ENCODE results near the gene PLA2G10. TPM values are rescaled to one million over a fixed set of nuclear protein-coding genes. Genes with fewer than 3 reads are reported as not detected.
A peak's percentile ranks its signal among the peaks of the same experiment; 100 is the strongest.

The PLA2G10 gene

DNA sequence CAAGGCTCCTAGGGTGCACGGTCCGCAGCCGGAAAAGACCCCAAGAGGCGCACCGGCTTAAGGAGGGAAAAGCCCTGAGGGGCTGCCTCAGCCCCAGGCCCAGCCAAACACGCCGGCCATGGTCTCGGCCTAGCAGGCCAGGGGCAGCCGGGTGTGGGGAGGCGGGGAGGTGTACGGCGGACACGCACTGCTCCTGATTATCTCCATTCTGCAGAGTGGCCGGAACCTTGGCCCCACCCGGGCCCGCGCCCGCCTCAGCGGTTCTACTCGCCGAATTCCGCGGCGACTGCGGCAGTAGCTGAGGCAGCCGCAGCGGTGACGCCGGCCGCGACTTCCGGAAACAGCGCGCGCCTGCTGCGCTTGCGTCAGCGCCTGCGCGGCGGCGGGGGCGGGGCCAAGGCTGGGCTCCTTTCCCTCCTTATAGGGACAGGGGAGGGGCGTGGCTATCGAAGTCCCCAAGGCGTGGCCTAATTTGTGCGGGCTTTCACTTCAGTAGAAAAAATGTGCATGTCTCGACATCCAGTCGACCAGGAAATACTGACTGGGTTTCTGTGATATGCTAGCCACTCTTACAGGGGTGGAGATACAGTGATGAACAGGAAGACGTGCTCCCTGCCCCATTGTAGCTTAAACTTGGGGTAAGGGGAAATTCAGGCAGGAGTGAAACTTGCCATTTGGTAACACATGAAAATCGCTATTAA, 64.0 kb downstream of the PLA2G10 start, which contains the start of gene PARN:
TSS of gene PARN (minus strand) at position 342 of the 701 bp plus-strand sequence. CDS start at position 207, 135 bp downstream.
- no CpG with 5 or more reads among the region's 51 CpGs for WGBS (ENCODE audit: extremely low coverage, insufficient coverage, low lambda C conversion rate)
- peak within 1 kb of the TSS; percentile 79 for H2BK120ac ChIP-seq (ENCODE audit: low read depth, low read length)
- H3K18ac ChIP-seq (ENCODE audit: low read length), result peak within 1 kb of the TSS; percentile 25
- peaks cover 23% of the 10 kb centered on the region for H3K79me2 ChIP-seq (ENCODE audit: control insufficient read depth, insufficient read depth, low read length)
- DNase-seq, result peak; percentile 98
- no peak within 1 kb of the TSS for H2BK15ac ChIP-seq (replicated peaks; ENCODE audit: low read depth)
- H3K23ac ChIP-seq (ENCODE audit: low read length), result peak within 1 kb of the TSS; percentile 68
- H2BK5ac ChIP-seq (ENCODE audit: low read length), result peak within 1 kb of the TSS; percentile 27
- H3K4me2 ChIP-seq (ENCODE audit: low read length), result peak within 1 kb of the TSS; percentile 84
- peak within 1 kb of the TSS; percentile 97 for H3K56ac ChIP-seq (ENCODE audit: low read length)
- peaks cover 6% of the 10 kb centered on the region for H3K4me1 ChIP-seq (ENCODE audit: control insufficient read depth, low read depth, low read length)
- H3K27ac ChIP-seq (ENCODE audit: low read depth, low read length), result peak within 1 kb of the TSS; percentile 87
- H4K8ac ChIP-seq (ENCODE audit: low read depth, low read length), result peak within 1 kb of the TSS; percentile 15
- no peak within 1 kb of the TSS for H2AK5ac ChIP-seq (ENCODE audit: low read length)
- H3K36me3 ChIP-seq (ENCODE audit: control insufficient read depth, insufficient read depth, low read length), result no peaks in the 10 kb centered on the region
- H3K79me1 ChIP-seq (ENCODE audit: low read length), result peaks cover 13% of the 10 kb centered on the region
- H4K5ac ChIP-seq (ENCODE audit: low read length), result peak within 1 kb of the TSS; percentile 92
- H3K9ac ChIP-seq (ENCODE audit: low read length), result peak within 1 kb of the TSS; percentile 94
- peak within 1 kb of the TSS; percentile 76 for H3K4me3 ChIP-seq (ENCODE audit: low read length)
- H3K4ac ChIP-seq (ENCODE audit: low read depth, low read length), result peak within 1 kb of the TSS; percentile 74
- no peaks in the 10 kb centered on the region for H3K27me3 ChIP-seq (ENCODE audit: insufficient read depth, low read length, poor library complexity)

- H3K23ac ChIP-seq (ENCODE audit: low read length), result no peak overlapping the region
- H2BK15ac ChIP-seq (replicated peaks; ENCODE audit: low read depth), result no peak overlapping the region
- H4K5ac ChIP-seq (ENCODE audit: low read length), result no peak overlapping the region
- peak overlapping the region; percentile 74 for H3K4ac ChIP-seq (ENCODE audit: low read depth, low read length)
- H3K4me3 ChIP-seq (ENCODE audit: low read length), result peak overlapping the region; percentile 76
- peak; percentile 63 for DNase-seq
- H3K9ac ChIP-seq (ENCODE audit: low read length), result peak overlapping the region; percentile 94
- peaks cover 6% of the 10 kb centered on the region for H3K4me1 ChIP-seq (ENCODE audit: control insufficient read depth, low read depth, low read length)
- peak overlapping the region; percentile 25 for H3K18ac ChIP-seq (ENCODE audit: low read length)
- H3K79me2 ChIP-seq (ENCODE audit: control insufficient read depth, insufficient read depth, low read length), result peaks cover 18% of the 10 kb centered on the region
- peaks cover 10% of the 10 kb centered on the region for H3K79me1 ChIP-seq (ENCODE audit: low read length)
- no peaks in the 10 kb centered on the region for H3K36me3 ChIP-seq (ENCODE audit: control insufficient read depth, insufficient read depth, low read length)
- H4K8ac ChIP-seq (ENCODE audit: low read depth, low read length), result peak overlapping the region; percentile 15
- H2BK120ac ChIP-seq (ENCODE audit: low read depth, low read length), result peak overlapping the region; percentile 79
- H3K4me2 ChIP-seq (ENCODE audit: low read length), result peak overlapping the region; percentile 84
- H3K27me3 ChIP-seq (ENCODE audit: insufficient read depth, low read length, poor library complexity), result no peaks in the 10 kb centered on the region
- H3K27ac ChIP-seq (ENCODE audit: low read depth, low read length), result peak overlapping the region; percentile 87
- WGBS (ENCODE audit: extremely low coverage, insufficient coverage, low lambda C conversion rate), result no CpG with 5 or more reads among the region's 17 CpGs
- H2BK5ac ChIP-seq (ENCODE audit: low read length), result peak overlapping the region; percentile 27
- H3K56ac ChIP-seq (ENCODE audit: low read length), result peak overlapping the region; percentile 97
- no peak overlapping the region for H2AK5ac ChIP-seq (ENCODE audit: low read length)
These were observed 64.5 kb downstream of the PLA2G10 start for GRCh38 chr16:14629612-14629918.

- no peak overlapping the region for H2BK120ac ChIP-seq (ENCODE audit: low read depth, low read length)
- no peak overlapping the region for H3K23ac ChIP-seq (ENCODE audit: low read length)
- WGBS (ENCODE audit: extremely low coverage, insufficient coverage, low lambda C conversion rate), result no CpG with 5 or more reads among the region's 12 CpGs
- peak overlapping the region; percentile 97 for H3K56ac ChIP-seq (ENCODE audit: low read length)
- H3K18ac ChIP-seq (ENCODE audit: low read length), result peak overlapping the region; percentile 25
- H2BK5ac ChIP-seq (ENCODE audit: low read length), result no peak overlapping the region
- H3K4me3 ChIP-seq (ENCODE audit: low read length), result peak overlapping the region; percentile 76
- no peaks in the 10 kb centered on the region for H3K36me3 ChIP-seq (ENCODE audit: control insufficient read depth, insufficient read depth, low read length)
- no peak overlapping the region for H2AK5ac ChIP-seq (ENCODE audit: low read length)
- no peaks in the 10 kb centered on the region for H3K27me3 ChIP-seq (ENCODE audit: insufficient read depth, low read length, poor library complexity)
- H4K8ac ChIP-seq (ENCODE audit: low read depth, low read length), result peak overlapping the region; percentile 15
- H3K27ac ChIP-seq (ENCODE audit: low read depth, low read length), result peak overlapping the region; percentile 87
- H3K79me2 ChIP-seq (ENCODE audit: control insufficient read depth, insufficient read depth, low read length), result peaks cover 12% of the 10 kb centered on the region
- H3K4me2 ChIP-seq (ENCODE audit: low read length), result peak overlapping the region; percentile 84
- H3K4me1 ChIP-seq (ENCODE audit: control insufficient read depth, low read depth, low read length), result peaks cover 6% of the 10 kb centered on the region
- no peak overlapping the region for H3K4ac ChIP-seq (ENCODE audit: low read depth, low read length)
- DNase-seq, result no peak
- peak overlapping the region; percentile 94 for H3K9ac ChIP-seq (ENCODE audit: low read length)
- H3K79me1 ChIP-seq (ENCODE audit: low read length), result peaks cover 7% of the 10 kb centered on the region
- no peak overlapping the region for H2BK15ac ChIP-seq (replicated peaks; ENCODE audit: low read depth)
- H4K5ac ChIP-seq (ENCODE audit: low read length), result no peak overlapping the region
These were observed 65.1 kb downstream of the PLA2G10 start for GRCh38 chr16:14628806-14629611.

DNA sequence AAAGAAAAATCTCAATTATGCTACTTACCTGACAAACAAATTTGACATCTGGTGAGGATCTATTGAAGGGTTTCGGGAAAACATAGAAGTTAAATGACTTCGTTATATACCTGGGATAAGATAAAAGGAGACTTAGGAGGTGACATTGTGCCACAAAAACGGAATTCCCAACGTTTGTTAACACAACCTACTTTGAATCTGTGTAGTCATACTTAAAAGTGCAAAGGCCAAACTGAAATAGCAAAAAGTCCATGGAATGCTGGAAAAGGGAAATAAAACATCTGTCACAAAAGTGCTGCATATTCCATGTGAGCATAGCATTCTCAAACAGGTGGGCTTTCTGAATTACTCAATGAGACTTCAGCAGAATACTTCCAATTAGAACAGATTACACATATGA, 67.0 kb downstream of the PLA2G10 start:
- Histone ChIP-seq H2BK5ac (ENCODE audit: low read length) (no peak overlapping the region), H3K56ac (ENCODE audit: low read length) (no peak overlapping the region), H3K9ac (ENCODE audit: low read length) (no peak overlapping the region), H3K36me3 (ENCODE audit: control insufficient read depth, insufficient read depth, low read length) (no peaks in the 10 kb centered on the region), H4K5ac (ENCODE audit: low read length) (no peak overlapping the region), H3K4me2 (ENCODE audit: low read length) (no peak overlapping the region), H3K18ac (ENCODE audit: low read length) (no peak overlapping the region), H3K23ac (ENCODE audit: low read length) (no peak overlapping the region), H3K27me3 (ENCODE audit: insufficient read depth, low read length, poor library complexity) (no peaks in the 10 kb centered on the region), H2BK15ac (replicated peaks; ENCODE audit: low read depth) (no peak overlapping the region), H3K4me1 (ENCODE audit: control insufficient read depth, low read depth, low read length) (peaks cover 6% of the 10 kb centered on the region), H2BK120ac (ENCODE audit: low read depth, low read length) (no peak overlapping the region), H3K4ac (ENCODE audit: low read depth, low read length) (no peak overlapping the region), H3K79me1 (ENCODE audit: low read length) (peaks cover 7% of the 10 kb centered on the region), H4K8ac (ENCODE audit: low read depth, low read length) (no peak overlapping the region), H3K27ac (ENCODE audit: low read depth, low read length) (no peak overlapping the region), H3K4me3 (ENCODE audit: low read length) (no peak overlapping the region), H3K79me2 (ENCODE audit: control insufficient read depth, insufficient read depth, low read length) (peaks cover 6% of the 10 kb centered on the region), H2AK5ac (ENCODE audit: low read length) (no peak overlapping the region)
- no CpG with 5 or more reads among the region's 4 CpGs for WGBS (ENCODE audit: extremely low coverage, insufficient coverage, low lambda C conversion rate)
- DNase-seq, result no peak

Small RNA genes within 50 kb of the gene (small RNA-seq; reads per million reads assigned to genes)
- not detected for gene RNU7-125P (ENCODE audit: insufficient read depth)
